SK-N-SH treated with all-trans-retinoic acid at 6 μM for 48 hours (cell line): ENCODE results near the gene PNMA6F.

Source experiments
- BACH2 ChIP-seq: fragments of 250-450 bp; sonication (Bioruptor Pico); IDR thresholded peaks from 2 replicates; pipeline ENCODE4 v1.9.0; 2021; ENCODE audit warnings: mild to moderate bottlenecking, borderline replicate concordance
- CSDC2 ChIP-seq: fragments of 250-450 bp; sonication (Bioruptor Pico); IDR thresholded peaks from 2 replicates; pipeline ENCODE4 v1.5.0; 2020; ENCODE audit warnings: mild to moderate bottlenecking, moderate library complexity
- ISL1 ChIP-seq: fragments of 250-450 bp; sonication (Bioruptor Pico); IDR thresholded peaks from 2 replicates; pipeline ENCODE4 v2.1.2; 2022; ENCODE audit warnings: mild to moderate bottlenecking, moderate library complexity
- OSR1 ChIP-seq: fragments of 250-450 bp; sonication (Bioruptor Pico); IDR thresholded peaks from 2 replicates; pipeline ENCODE4 v1.8.0; 2022; ENCODE audit warnings: moderate library complexity, mild to moderate bottlenecking, inconsistent platforms
- PATZ1 ChIP-seq: fragments of 250-450 bp; sonication (Bioruptor Pico); IDR thresholded peaks from 2 replicates; pipeline ENCODE4 v1.8.0; 2020; ENCODE audit warnings: mild to moderate bottlenecking, moderate library complexity, borderline replicate concordance
- POU6F1 ChIP-seq: fragments of 250-450 bp; sonication (Bioruptor Pico); IDR thresholded peaks from 2 replicates; pipeline ENCODE4 v1.8.0; 2021; ENCODE audit warnings: low read depth, mild to moderate bottlenecking, moderate library complexity, borderline replicate concordance
- RARB ChIP-seq: fragments of 250-450 bp; sonication (Bioruptor Pico); IDR thresholded peaks from 2 replicates; pipeline ENCODE4 v1.8.0; 2021; ENCODE audit warnings: mild to moderate bottlenecking, moderate library complexity
- TCF4 ChIP-seq: fragments of 250-450 bp; sonication (Bioruptor Pico); IDR thresholded peaks from 2 replicates; pipeline ENCODE4 v1.8.0; 2021; ENCODE audit warnings: mild to moderate bottlenecking, moderate library complexity, borderline replicate concordance
- TOX ChIP-seq: fragments of 250-450 bp; sonication (Bioruptor Pico); IDR thresholded peaks from 2 replicates; pipeline ENCODE4 v1.8.0; 2021; ENCODE audit warnings: mild to moderate bottlenecking, moderate library complexity, borderline replicate concordance
- TSHZ2 ChIP-seq: fragments of 250-450 bp; sonication (Bioruptor Pico); IDR thresholded peaks from 2 replicates; pipeline ENCODE4 v1.5.0; 2020; ENCODE audit warnings: mild to moderate bottlenecking, moderate library complexity
- ZFP3 ChIP-seq: fragments of 250-450 bp; sonication (Bioruptor Pico); IDR thresholded peaks from 2 replicates; pipeline ENCODE4 v1.5.0; 2020; ENCODE audit warnings: mild to moderate bottlenecking, moderate library complexity
- ZNF565 ChIP-seq: fragments of 450-650 bp; formaldehyde crosslinking; conservative IDR thresholded peaks from 2 replicates; pipeline ENCODE4 v1.5.0; 2020; ENCODE audit warnings: low read depth, mild to moderate bottlenecking, moderate library complexity
- ZNF8 ChIP-seq: fragments of 450-650 bp; formaldehyde crosslinking; IDR thresholded peaks from 2 replicates; pipeline ENCODE4 v1.5.0; 2020; ENCODE audit warnings: mild to moderate bottlenecking, moderate library complexity
- TF ChIP-seq, protein P1 (sequence below): fragments of 250-450 bp; sonication (Bioruptor Pico); IDR thresholded peaks from 2 replicates; pipeline ENCODE4 v1.5.1; 2020; ENCODE audit warnings: low read depth, mild to moderate bottlenecking, moderate library complexity

- no peak for TF ChIP-seq TOX (CRISPR knock-in tag)
- no peak for TF ChIP-seq POU6F1 (CRISPR knock-in tag)
- no peak for TF ChIP-seq BACH2
- TF ChIP-seq ZNF8 (CRISPR knock-in tag) = no peak
- TF ChIP-seq ZNF565 = no peak
- no peak for TF ChIP-seq CSDC2 (CRISPR knock-in tag)
- no peak for TF ChIP-seq TSHZ2 (CRISPR knock-in tag)
- TF ChIP-seq, protein P1, sequence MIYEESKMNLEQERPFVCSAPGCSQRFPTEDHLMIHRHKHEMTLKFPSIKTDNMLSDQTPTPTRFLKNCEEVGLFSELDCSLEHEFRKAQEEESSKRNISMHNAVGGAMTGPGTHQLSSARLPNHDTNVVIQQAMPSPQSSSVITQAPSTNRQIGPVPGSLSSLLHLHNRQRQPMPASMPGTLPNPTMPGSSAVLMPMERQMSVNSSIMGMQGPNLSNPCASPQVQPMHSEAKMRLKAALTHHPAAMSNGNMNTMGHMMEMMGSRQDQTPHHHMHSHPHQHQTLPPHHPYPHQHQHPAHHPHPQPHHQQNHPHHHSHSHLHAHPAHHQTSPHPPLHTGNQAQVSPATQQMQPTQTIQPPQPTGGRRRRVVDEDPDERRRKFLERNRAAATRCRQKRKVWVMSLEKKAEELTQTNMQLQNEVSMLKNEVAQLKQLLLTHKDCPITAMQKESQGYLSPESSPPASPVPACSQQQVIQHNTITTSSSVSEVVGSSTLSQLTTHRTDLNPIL = no peak
- TF ChIP-seq ISL1 (CRISPR knock-in tag) = no peak
- TF ChIP-seq RARB (CRISPR knock-in tag) = no peak
- no peak for TF ChIP-seq PATZ1 (CRISPR knock-in tag)
- TF ChIP-seq TCF4 (CRISPR knock-in tag) = no peak
- no peak for TF ChIP-seq ZFP3
- no peak for TF ChIP-seq OSR1
Measured at GRCh38 chrX:153304988-153305736, 16.4 kb downstream of the PNMA6F start.
